AG09309 (cell line): ENCODE results near the gene ATG101.

Source experiments
- DNase-seq: peaks from one replicate; pipeline ENCODE4 v3.0.0-alpha.2; 2010; ENCODE audit warnings: low read depth
- H3K4me3 ChIP-seq: 2 replicates; pipeline ENCODE4 v1.5.1; 2011; ENCODE audit warnings: mild to moderate bottlenecking, low read depth, low read length, moderate library complexity; ENCODE audit not compliant: control insufficient read depth
- CTCF ChIP-seq: IDR thresholded peaks from 2 replicates; pipeline ENCODE4 v1.5.1; 2011; ENCODE audit warnings: mild to moderate bottlenecking, low read depth, low read length, inconsistent platforms; ENCODE audit not compliant: insufficient read depth, control insufficient read depth; ENCODE audit errors: missing control alignments

Gene ATG101

GRCh38 chr12:52046859-52047258 lies 22.9 kb upstream of the ATG101 start:
- DNase-seq, result no peak
- TF ChIP-seq CTCF, result no peak
- H3K4me3 ChIP-seq, result no peak overlapping the region

GRCh38 chr12:52049286-52049685 lies 20.5 kb upstream of the ATG101 start:
- no peak for DNase-seq
- H3K4me3 ChIP-seq, result no peak overlapping the region
- TF ChIP-seq CTCF, result no peak

- TF ChIP-seq CTCF, result no peak
- DNase-seq, result no peak
- no peak overlapping the region for H3K4me3 ChIP-seq
Observed at GRCh38 chr12:52049688-52050087, 20.1 kb upstream of the ATG101 start.

GRCh38 chr12:52050116-52050757 lies 19.5 kb upstream of the ATG101 start:
- peak overlapping the region; percentile 72 for H3K4me3 ChIP-seq
- DNase-seq, result no peak
- TF ChIP-seq CTCF, result no peak

- DNase-seq, result peak; percentile 75
- peak within 1 kb of the TSS; percentile 72 for H3K4me3 ChIP-seq
- no peak for TF ChIP-seq CTCF
Observed at GRCh38 chr12:52050758-52051541, 18.8 kb upstream of the ATG101 start, which contains the start of gene NR4A1. Gene NR4A1 (plus strand): TSS chr12:52051442. CDS start chr12:52054329, 2,887 bp downstream.

- TF ChIP-seq CTCF, result no peak
- DNase-seq, result no peak
- H3K4me3 ChIP-seq, result no peak overlapping the region
Observed at GRCh38 chr12:52052468-52053186, 17.2 kb upstream of the ATG101 start.
